B cell (primary cell): ENCODE data around the gene ZNF503. TPM values are rescaled to one million over a fixed set of nuclear protein-coding genes. Genes with fewer than 3 reads are reported as not detected.

Experiments used
- ATAC-seq: fragments of 200-7000 bp; cut with Tn5 transposase; one replicate; pipeline ENCODE4 v1.10.0; 2021; ENCODE audit warnings: low read depth, mild to moderate bottlenecking, moderate number of reproducible peaks, moderate library complexity
- CTCF ChIA-PET: fragments of 350-600 bp; sonication (Branson Sonifier 250); formaldehyde crosslinking; loops from one replicate; lab custom pipeline; 2021; ENCODE audit warnings: antibody characterized with exemption, inconsistent platforms; lab: Charles Lee
- POLR2A ChIA-PET: fragments of 350-600 bp; sonication (Branson Sonifier 250); formaldehyde crosslinking; loops from one replicate; lab custom pipeline; 2021; ENCODE audit warnings: antibody characterized with exemption; lab: Charles Lee
- DNase-seq: peaks from one replicate; pipeline ENCODE4 v3.0.0; 2013
- H2AFZ ChIP-seq: 2 replicates; pipeline ENCODE4 v1.6.1; 2012; ENCODE audit warnings: mild to moderate bottlenecking, low read depth, low read length; ENCODE audit not compliant: insufficient read depth, poor library complexity, severe bottlenecking
- H3K27ac ChIP-seq, 2 donors: 1 replicate in 1 of 2; 2 replicates in 1 of 2; pipeline ENCODE4 v1.5.1; 2012 to 2013; ENCODE audit warnings: low read length in 2 of 2, mild to moderate bottlenecking in 2 of 2, moderate library complexity in 1 of 2
- H3K27me3 ChIP-seq, 4 experiments: fragments of 200-600 bp in 1 of 4; sonication (generic) in 1 of 4; replicated peaks in 1 of 4; 1 replicate in 2 of 4; 2 replicates in 2 of 4; pipeline versions ENCODE4 v1.6.1 to v1.7.0; 2013 to 2016; ENCODE audit warnings: low read length in 3 of 4, mild to moderate bottlenecking in 2 of 4, mixed read lengths in 1 of 4, moderate library complexity in 1 of 4; ENCODE audit not compliant: insufficient read depth in 4 of 4, control insufficient read depth in 3 of 4; ENCODE audit errors: control extremely low read depth in 1 of 4
- H3K36me3 ChIP-seq, 2 experiments: replicated peaks in 1 of 2; 1 replicate in 1 of 2; 2 replicates in 1 of 2; pipeline versions ENCODE4 v1.6.1 to v1.7.1; 2013; ENCODE audit warnings: low read length in 1 of 2; ENCODE audit not compliant: insufficient read depth in 2 of 2, control insufficient read depth in 1 of 2; ENCODE audit errors: control extremely low read depth in 1 of 2, extremely low read depth in 1 of 2
- H3K4me1 ChIP-seq, 2 donors: fragments of 200-600 bp in 1 of 2; sonication (generic) in 1 of 2; 1 replicate in 1 of 2; 2 replicates in 1 of 2; pipeline versions ENCODE4 v1.5.1 to v1.6.1; 2013 to 2017; ENCODE audit warnings: low read length in 2 of 2; ENCODE audit not compliant: control insufficient read depth in 2 of 2, insufficient read depth in 2 of 2
- H3K4me2 ChIP-seq: replicated peaks from 2 replicates; pipeline ENCODE3; 2012; ENCODE audit warnings: mild to moderate bottlenecking, low read depth, low read length; ENCODE audit not compliant: poor library complexity, severe bottlenecking
- H3K4me3 ChIP-seq, 5 experiments: fragments of 200-600 bp in 1 of 5; sonication (generic) in 1 of 5; 1 replicate in 3 of 5; 2 replicates in 2 of 5; pipeline versions ENCODE4 v1.5.1 to v1.7.0; 2011 to 2016; ENCODE audit warnings: low read length in 4 of 5, mild to moderate bottlenecking in 4 of 5, low read depth in 2 of 5, control low read depth in 1 of 5, moderate library complexity in 1 of 5; ENCODE audit not compliant: insufficient read depth in 1 of 5; ENCODE audit errors: control extremely low read depth in 1 of 5, extremely low read depth in 1 of 5
- H3K79me2 ChIP-seq: fragments of 200-600 bp; sonication (generic); one replicate; pipeline ENCODE4 v1.6.0; 2016; ENCODE audit warnings: low read length; ENCODE audit not compliant: control insufficient read depth, insufficient read depth
- H3K9ac ChIP-seq: fragments of 200-600 bp; sonication (generic); 2 replicates; pipeline ENCODE4 v1.6.1; 2017; ENCODE audit warnings: mild to moderate bottlenecking, low read length, moderate library complexity
- H3K9me3 ChIP-seq, 3 donors: one replicate each; pipeline versions ENCODE4 v1.6.1 to v1.7.1; 2013; ENCODE audit warnings: low read length in 2 of 3; ENCODE audit not compliant: control insufficient read depth in 2 of 3, insufficient read depth in 1 of 3; ENCODE audit errors: control extremely low read depth in 1 of 3
- H4K20me1 ChIP-seq: 2 replicates; pipeline ENCODE4 v1.6.0; 2012; ENCODE audit warnings: mild to moderate bottlenecking, low read length; ENCODE audit not compliant: insufficient read depth, control insufficient read depth, poor library complexity, severe bottlenecking
- H3K27ac Mint-ChIP-seq: one replicate; pipeline ENCODE4 v1.8.0; 2021; ENCODE audit warnings: mixed read lengths
- H3K27me3 Mint-ChIP-seq: one replicate; pipeline ENCODE4 v1.8.0; 2021; ENCODE audit warnings: mixed read lengths
- H3K4me1 Mint-ChIP-seq: one replicate; pipeline ENCODE4 v1.8.0; 2021; ENCODE audit warnings: mixed read lengths
- H3K4me3 Mint-ChIP-seq: one replicate; pipeline ENCODE4 v1.8.0; 2021; ENCODE audit warnings: mixed read lengths
- H3K9me3 Mint-ChIP-seq: one replicate; pipeline ENCODE4 v1.8.0; 2022; ENCODE audit warnings: mixed read lengths; ENCODE audit not compliant: insufficient read depth
- CTCF ChIP-seq: fragments of 200-600 bp; IDR thresholded peaks from one replicate; pipeline ENCODE4 v1.8.0; 2022; ENCODE audit warnings: antibody characterized with exemption, mild to moderate bottlenecking
- EZH2 ChIP-seq: IDR thresholded peaks from 2 replicates; pipeline ENCODE4 v1.6.1; 2012; ENCODE audit warnings: borderline replicate concordance, low read depth, mild to moderate bottlenecking, moderate library complexity, low read length; ENCODE audit not compliant: insufficient read depth, poor library complexity, severe bottlenecking
- WGBS: methylation state at CpG from one replicate; pipeline ENCODE4 v1.1.5; 2013; ENCODE audit warnings: missing lambda C conversion rate; ENCODE audit not compliant: insufficient coverage; 5-methylcytosine and 5-hydroxymethylcytosine counted together
- intact Hi-C: fragments of 100-400 bp; cut with micrococcal nuclease; formaldehyde crosslinking; loops from one replicate; pipeline ENCODE4 v1.10.0; 2022
- polyA plus RNA-seq: library from polyadenylated mRNA; depleted of rRNA; stranded (reverse); fragments of >200 nt; gene quantifications from 2 replicates; pipeline ENCODE4 v1.2.3, GENCODE V29; 2012
- total RNA-seq, 2 donors: library from RNA; stranded (reverse); fragments of 120-200 nt in 1 of 2; gene quantifications; 1 replicate in 1 of 2; 2 replicates in 1 of 2; pipeline versions ENCODE4 v1.2.3 to v1.2.4, GENCODE V29; 2013 to 2022

Gene ZNF503
- total and polyA plus RNA-seq, 2 donors (not counting 1 experiment from before 2014, with no cell fraction given), result 0.04 TPM; not detected in 1

GRCh38 chr10:75367901-75368300 is 33.7 kb downstream of the ZNF503 start:
- POLR2A ChIA-PET, result no interaction called here
- Mint-ChIP-seq H3K4me3 (no peak overlapping the region), H3K4me1 (no peaks in the 10 kb centered on the region), H3K27me3 (peaks cover 32% of the 10 kb centered on the region), H3K27ac (no peak overlapping the region), H3K9me3 (no peaks in the 10 kb centered on the region)
- TF ChIP-seq EZH2 (no peak), CTCF (no peak)
- Histone ChIP-seq H4K20me1 (no peaks in the 10 kb centered on the region), H3K9ac (no peak overlapping the region), H3K27me3 (peaks cover 0 to 10% (median 1%) of the 10 kb centered on the region in 4 experiments), H3K79me2 (no peaks in the 10 kb centered on the region), H3K36me3 (no peaks in the 10 kb centered on the region), H3K4me3 (no peak overlapping the region), H3K4me1 (no peaks in the 10 kb centered on the region), H3K9me3 (peaks cover 0 to 7% (median 3%) of the 10 kb centered on the region in 3 donors), H3K4me2 (no peak overlapping the region), H2AFZ (no peak overlapping the region), H3K27ac (no peak overlapping the region)
- intact Hi-C loops, result no loop called here
- ATAC-seq (no peak), DNase-seq (no peak)
- 69% methylated on average over 2 of the region's 2 CpGs for WGBS
- CTCF ChIA-PET, result interaction anchor here (0.8 kb wide), 1 partner anchor 679 kb away, joined by 3 read pairs; no protein-coding TSS in a partner anchor

- no peaks in the 10 kb centered on the region for H3K4me1 Mint-ChIP-seq
Observed at GRCh38 chr10:75367021-75367487, 34.5 kb downstream of the ZNF503 start.

More at GRCh38 chr10:75367021-75367487, 34.5 kb downstream of the ZNF503 start:
- WGBS, result 43% methylated on average over 6 of the region's 8 CpGs
- Histone ChIP-seq H3K27ac (no peak overlapping the region), H3K36me3 (no peaks in the 10 kb centered on the region), H2AFZ (no peak overlapping the region), H3K27me3 (peaks cover 0 to 5% (median 1%) of the 10 kb centered on the region in 4 experiments), H3K9ac (no peak overlapping the region), H3K4me1 (no peaks in the 10 kb centered on the region), H3K79me2 (no peaks in the 10 kb centered on the region), H3K4me3 (no peak overlapping the region), H4K20me1 (no peaks in the 10 kb centered on the region), H3K4me2 (no peak overlapping the region), H3K9me3 (peaks cover 0 to 7% (median 3%) of the 10 kb centered on the region in 3 donors)
- no peak for DNase-seq
- no peaks in the 10 kb centered on the region for H3K9me3 Mint-ChIP-seq
- TF ChIP-seq EZH2 (no peak), CTCF (no peak)
- no peak overlapping the region for H3K27ac Mint-ChIP-seq
- peaks cover 28% of the 10 kb centered on the region for H3K27me3 Mint-ChIP-seq
- no peak overlapping the region for H3K4me3 Mint-ChIP-seq
- no peak for ATAC-seq
- intact Hi-C loops, result no loop called here
- ChIA-PET CTCF (interaction anchor here (0.8 kb wide), 1 partner anchor 680 kb away, joined by 3 read pairs; no protein-coding TSS in a partner anchor), POLR2A (no interaction called here)
